Measurements from ENCODE around the gene TNFRSF8. TPM values are rescaled to one million over a fixed set of nuclear protein-coding genes. Genes with fewer than 3 reads are reported as not detected.

TNFRSF8 gene
- total RNA-seq, 4 donors from 2014 or later = not detected

GRCh38 chr1:12136916-12137610 lies 74.0 kb downstream of the TNFRSF8 start:
- WGBS, 2 donors = 49 to 53% methylated on average over 8 of the region's 8 CpGs
- Histone ChIP-seq H3K27ac (peak overlapping the region; percentile 67 to 76 (median 75)), H3K36me3 (no peaks in the 10 kb centered on the region), H3K27me3 (no peaks in the 10 kb centered on the region), H3K4me3 (replicated peaks in 1 of 3) (no peak overlapping the region), H3K9me3 (no peaks in the 10 kb centered on the region), H3K4me1 (peaks cover 30 to 73% of the 10 kb centered on the region in 2 donors)
- TF ChIP-seq CTCF (IDR thresholded peaks at IDR 0.05) = no peak
- TF ChIP-seq POLR2A (IDR thresholded peaks at IDR 0.05) = no peak
- intact Hi-C loops (cut with DNase I) = no loop called here
- DNase-seq = no peak

GRCh38 chr1:12138196-12139168 lies 75.4 kb downstream of the TNFRSF8 start:
- DNase-seq = no peak
- Histone ChIP-seq H3K36me3 (no peaks in the 10 kb centered on the region), H3K9me3 (no peaks in the 10 kb centered on the region), H3K27me3 (no peaks in the 10 kb centered on the region), H3K4me1 (peaks cover 20 to 69% of the 10 kb centered on the region in 2 donors), H3K27ac (peak overlapping the region in 2 of 3 donors; percentile 75 to 76), H3K4me3 (replicated peaks in 1 of 3) (no peak overlapping the region)
- intact Hi-C loops (cut with DNase I) = no loop called here
- 75 to 79% methylated on average over 27 to 31 of the region's 31 CpGs for WGBS, 2 donors
- no peak for TF ChIP-seq CTCF (IDR thresholded peaks at IDR 0.05)
- TF ChIP-seq POLR2A (IDR thresholded peaks at IDR 0.05) = no peak

- intact Hi-C loops (cut with DNase I) = no loop called here
These were observed 76.9 kb downstream of the TNFRSF8 start for GRCh38 chr1:12140016-12140415.

GRCh38 chr1:12140515-12141162 lies 77.5 kb downstream of the TNFRSF8 start:
- TF ChIP-seq POLR2A (IDR thresholded peaks at IDR 0.05) (no peak), CTCF (IDR thresholded peaks at IDR 0.05) (no peak)
- intact Hi-C loops (cut with DNase I) = no loop called here
- WGBS, 2 donors = 87 to 90% methylated on average over 10 to 12 of the region's 12 CpGs
- Histone ChIP-seq H3K27me3 (no peaks in the 10 kb centered on the region), H3K4me1 (peaks cover 11 to 64% of the 10 kb centered on the region in 2 donors), H3K36me3 (no peaks in the 10 kb centered on the region), H3K9me3 (no peaks in the 10 kb centered on the region), H3K27ac (no peak overlapping the region), H3K4me3 (replicated peaks in 1 of 3) (no peak overlapping the region)
- no peak for DNase-seq

More at GRCh38 chr1:12140016-12140415, 76.9 kb downstream of the TNFRSF8 start:
- no peak overlapping the region for H3K27ac ChIP-seq
- TF ChIP-seq POLR2A (IDR thresholded peaks at IDR 0.05) (no peak), CTCF (IDR thresholded peaks at IDR 0.05) (no peak)
- no peaks in the 10 kb centered on the region for H3K9me3 ChIP-seq
- no peaks in the 10 kb centered on the region for H3K27me3 ChIP-seq
- whole genome bisulfite sequencing, 2 donors = 90 to 92% methylated on average over 3 to 4 of the region's 4 CpGs
- no peak overlapping the region for H3K4me3 ChIP-seq (replicated peaks in 1 of 3)
- no peak for DNase-seq
- H3K36me3 ChIP-seq = no peaks in the 10 kb centered on the region
- peaks cover 15 to 69% of the 10 kb centered on the region in 2 donors for H3K4me1 ChIP-seq

Measured in thyroid gland (tissue), 4 donors.